ENCODE data around the gene WDR5B. TPM values are rescaled to one million over a fixed set of nuclear protein-coding genes. Genes with fewer than 3 reads are reported as not detected.

WDR5B gene
- total RNA-seq, 1 experiment from 2014 or later = 7.1 TPM

DNA sequence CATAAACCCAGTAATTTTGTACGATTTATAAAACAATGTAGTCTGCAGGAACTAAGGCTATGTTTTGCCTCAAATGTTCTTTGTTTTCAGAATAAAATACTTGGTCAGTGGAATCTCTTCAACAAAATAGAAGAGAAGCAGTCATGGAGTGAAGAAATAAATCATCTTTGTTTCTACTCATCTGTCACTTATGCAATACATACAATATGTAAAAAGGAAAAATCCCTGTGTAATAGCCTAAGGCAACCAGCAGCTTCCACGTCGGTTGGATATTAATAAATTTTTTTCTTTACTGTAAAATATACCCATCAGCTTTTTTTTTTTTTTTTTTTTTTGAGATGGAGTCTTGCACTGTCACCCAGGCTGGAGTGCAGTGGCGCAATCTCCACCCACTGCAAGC, 5.2 kb upstream of the WDR5B start:
- Histone ChIP-seq H3K79me2 (ENCODE audit: low read length) (peaks cover 47% of the 10 kb centered on the region), H3K36me3 (ENCODE audit: insufficient read depth, low read length) (peaks cover 39% of the 10 kb centered on the region), H3K4me1 (ENCODE audit: low read length) (peaks cover 15% of the 10 kb centered on the region), H4K20me1 (ENCODE audit: insufficient read depth, low read depth, low read length) (no peaks in the 10 kb centered on the region), H3K9me2 (replicated peaks; ENCODE audit: insufficient read depth, low read length) (no peaks in the 10 kb centered on the region), H3K4me3 (ENCODE audit: low read length) (no peak overlapping the region), H3K27me3 (ENCODE audit: low read length) (no peaks in the 10 kb centered on the region), H2AFZ (ENCODE audit: low read length) (no peak overlapping the region), H3K27ac (ENCODE audit: low read length) (no peak overlapping the region), H3K9me3 (ENCODE audit: low read length) (no peaks in the 10 kb centered on the region), H3K9ac (ENCODE audit: low read length) (no peak overlapping the region), H3K4me2 (ENCODE audit: low read depth, low read length, poor library complexity, severe bottlenecking) (no peak overlapping the region)
- no peak for DNase-seq

- no peaks in the 10 kb centered on the region for H4K20me1 ChIP-seq (ENCODE audit: insufficient read depth, low read depth, low read length)
- no peaks in the 10 kb centered on the region for H3K9me3 ChIP-seq (ENCODE audit: low read length)
- H3K4me1 ChIP-seq (ENCODE audit: low read length) = peaks cover 34% of the 10 kb centered on the region
- no peak overlapping the region for H2AFZ ChIP-seq (ENCODE audit: low read length)
- peak overlapping the region; percentile 85 for H3K4me3 ChIP-seq (ENCODE audit: low read length)
- H3K9me2 ChIP-seq (replicated peaks; ENCODE audit: insufficient read depth, low read length) = no peaks in the 10 kb centered on the region
- H3K9ac ChIP-seq (ENCODE audit: low read length) = peak overlapping the region; percentile 77
- H3K36me3 ChIP-seq (ENCODE audit: insufficient read depth, low read length) = peaks cover 15% of the 10 kb centered on the region; the same call in 1 of the 2 replicates
- H3K27ac ChIP-seq (ENCODE audit: low read length) = peak overlapping the region; percentile 81
- peaks cover 39% of the 10 kb centered on the region for H3K79me2 ChIP-seq (ENCODE audit: low read length)
- no peak for DNase-seq
- peak overlapping the region; percentile 90 for H3K4me2 ChIP-seq (ENCODE audit: low read depth, low read length, poor library complexity, severe bottlenecking)
- H3K27me3 ChIP-seq (ENCODE audit: low read length) = no peaks in the 10 kb centered on the region
Observed at GRCh38 chr3:122416966-122417365, 1.1 kb upstream of the WDR5B start.

DNA sequence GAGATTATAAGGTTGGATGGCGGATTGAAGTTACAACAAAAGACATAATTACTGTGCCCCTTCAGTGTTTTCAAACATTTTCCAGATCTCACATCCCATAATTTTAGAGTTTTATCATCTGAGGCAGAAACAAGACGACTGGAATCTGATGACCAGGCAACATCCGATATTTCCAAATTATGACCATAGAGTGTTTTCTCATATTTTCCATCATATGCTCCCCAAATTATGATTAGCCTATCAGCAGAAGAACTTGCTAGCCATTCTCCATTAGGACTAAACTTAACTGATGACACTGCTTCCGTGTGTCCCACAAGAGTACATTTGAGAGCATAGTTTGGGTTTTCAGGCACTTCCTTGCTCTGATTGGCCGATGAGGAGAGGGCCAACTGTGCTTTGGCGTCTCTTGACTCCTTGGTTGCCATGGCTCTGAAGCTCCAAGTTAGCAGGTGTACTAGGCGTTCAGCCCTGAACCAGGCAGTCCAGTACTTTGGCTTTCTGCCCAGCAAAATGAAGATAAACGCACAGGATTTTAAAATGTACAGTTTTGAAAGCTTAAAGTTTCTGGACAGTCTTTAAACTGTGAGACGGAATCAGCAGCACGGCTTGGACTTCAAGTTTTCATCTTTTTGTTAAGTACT, 638 bp downstream of the WDR5B start:
- peak overlapping the region; percentile 33; the same call in 1 of the 2 replicates for H2AFZ ChIP-seq (ENCODE audit: low read length)
- peak overlapping the region; percentile 85 for H3K4me3 ChIP-seq (ENCODE audit: low read length)
- peak; percentile 91 for DNase-seq
- no peaks in the 10 kb centered on the region for H3K27me3 ChIP-seq (ENCODE audit: low read length)
- no peaks in the 10 kb centered on the region for H4K20me1 ChIP-seq (ENCODE audit: insufficient read depth, low read depth, low read length)
- H3K9me3 ChIP-seq (ENCODE audit: low read length) = no peaks in the 10 kb centered on the region
- peak overlapping the region; percentile 90 for H3K4me2 ChIP-seq (ENCODE audit: low read depth, low read length, poor library complexity, severe bottlenecking)
- peaks cover 22% of the 10 kb centered on the region; the same call in 1 of the 2 replicates for H3K36me3 ChIP-seq (ENCODE audit: insufficient read depth, low read length)
- peaks cover 34% of the 10 kb centered on the region for H3K4me1 ChIP-seq (ENCODE audit: low read length)
- H3K27ac ChIP-seq (ENCODE audit: low read length) = peak overlapping the region; percentile 81
- H3K79me2 ChIP-seq (ENCODE audit: low read length) = peaks cover 46% of the 10 kb centered on the region
- no peaks in the 10 kb centered on the region for H3K9me2 ChIP-seq (replicated peaks; ENCODE audit: insufficient read depth, low read length)
- H3K9ac ChIP-seq (ENCODE audit: low read length) = peak overlapping the region; percentile 77

DNA sequence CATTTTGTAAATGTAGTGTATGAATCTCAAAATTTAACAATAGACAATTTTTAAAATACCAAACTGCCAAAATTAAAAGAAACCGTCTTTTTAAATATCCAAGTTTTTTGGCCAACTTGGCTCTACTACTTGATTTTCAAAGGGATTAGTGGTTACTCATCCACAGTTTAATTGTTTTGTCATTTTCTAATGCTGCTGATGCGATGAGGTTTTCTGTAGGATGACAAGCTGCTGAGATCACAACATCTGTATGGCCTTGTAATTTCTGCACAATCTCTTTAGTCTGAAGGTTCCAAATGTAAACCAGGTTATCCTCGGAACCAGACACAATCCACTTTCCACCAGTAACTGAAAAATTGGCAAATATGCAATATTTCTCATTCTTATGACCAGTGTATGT, 1.5 kb downstream of the WDR5B start:
- Histone ChIP-seq H4K20me1 (ENCODE audit: insufficient read depth, low read depth, low read length) (no peaks in the 10 kb centered on the region), H2AFZ (ENCODE audit: low read length) (no peak overlapping the region), H3K4me3 (ENCODE audit: low read length) (peak overlapping the region; percentile 85), H3K9me2 (replicated peaks; ENCODE audit: insufficient read depth, low read length) (no peaks in the 10 kb centered on the region), H3K27me3 (ENCODE audit: low read length) (no peaks in the 10 kb centered on the region), H3K9ac (ENCODE audit: low read length) (peak overlapping the region; percentile 77), H3K79me2 (ENCODE audit: low read length) (peaks cover 48% of the 10 kb centered on the region), H3K4me1 (ENCODE audit: low read length) (peaks cover 34% of the 10 kb centered on the region), H3K9me3 (ENCODE audit: low read length) (no peaks in the 10 kb centered on the region), H3K36me3 (ENCODE audit: insufficient read depth, low read length) (peaks cover 29% of the 10 kb centered on the region; the same call in 1 of the 2 replicates), H3K4me2 (ENCODE audit: low read depth, low read length, poor library complexity, severe bottlenecking) (peak overlapping the region; percentile 90), H3K27ac (ENCODE audit: low read length) (0 out of 2 replicates have a peak overlapping the region, but pooled peaks have one; percentile 25)
- no peak for DNase-seq

GRCh38 chr3:122410639-122411038, 5.2 kb downstream of the WDR5B start:
- Histone ChIP-seq H3K9ac (ENCODE audit: low read length) (no peak overlapping the region), H3K9me3 (ENCODE audit: low read length) (no peaks in the 10 kb centered on the region), H3K36me3 (ENCODE audit: insufficient read depth, low read length) (peaks cover 63% of the 10 kb centered on the region), H3K27ac (ENCODE audit: low read length) (no peak overlapping the region), H3K9me2 (replicated peaks; ENCODE audit: insufficient read depth, low read length) (no peaks in the 10 kb centered on the region), H2AFZ (ENCODE audit: low read length) (no peak overlapping the region), H3K27me3 (ENCODE audit: low read length) (no peaks in the 10 kb centered on the region), H3K79me2 (ENCODE audit: low read length) (peaks cover 40% of the 10 kb centered on the region), H3K4me1 (ENCODE audit: low read length) (peaks cover 53% of the 10 kb centered on the region), H3K4me2 (ENCODE audit: low read depth, low read length, poor library complexity, severe bottlenecking) (no peak overlapping the region), H3K4me3 (ENCODE audit: low read length) (no peak overlapping the region), H4K20me1 (ENCODE audit: insufficient read depth, low read depth, low read length) (no peaks in the 10 kb centered on the region)
- no peak for DNase-seq

- Histone ChIP-seq H3K4me3 (ENCODE audit: low read length) (no peak overlapping the region), H3K79me2 (ENCODE audit: low read length) (peaks cover 46% of the 10 kb centered on the region), H3K9ac (ENCODE audit: low read length) (no peak overlapping the region), H3K27ac (ENCODE audit: low read length) (no peak overlapping the region), H4K20me1 (ENCODE audit: insufficient read depth, low read depth, low read length) (no peaks in the 10 kb centered on the region), H3K9me3 (ENCODE audit: low read length) (no peaks in the 10 kb centered on the region), H3K4me2 (ENCODE audit: low read depth, low read length, poor library complexity, severe bottlenecking) (no peak overlapping the region), H3K4me1 (ENCODE audit: low read length) (peaks cover 57% of the 10 kb centered on the region), H3K27me3 (ENCODE audit: low read length) (no peaks in the 10 kb centered on the region), H3K36me3 (ENCODE audit: insufficient read depth, low read length) (peaks cover 68% of the 10 kb centered on the region), H3K9me2 (replicated peaks; ENCODE audit: insufficient read depth, low read length) (no peaks in the 10 kb centered on the region), H2AFZ (ENCODE audit: low read length) (no peak overlapping the region)
- DNase-seq = no peak
Observed at GRCh38 chr3:122410111-122410510, 5.8 kb downstream of the WDR5B start.

GRCh38 chr3:122409446-122409845, 6.4 kb downstream of the WDR5B start:
- no peak overlapping the region for H3K4me2 ChIP-seq (ENCODE audit: low read depth, low read length, poor library complexity, severe bottlenecking)
- H3K9me2 ChIP-seq (replicated peaks; ENCODE audit: insufficient read depth, low read length) = no peaks in the 10 kb centered on the region
- peaks cover 50% of the 10 kb centered on the region for H3K79me2 ChIP-seq (ENCODE audit: low read length)
- no peak overlapping the region for H3K27ac ChIP-seq (ENCODE audit: low read length)
- no peak overlapping the region for H2AFZ ChIP-seq (ENCODE audit: low read length)
- DNase-seq = no peak
- H3K9ac ChIP-seq (ENCODE audit: low read length) = no peak overlapping the region
- H3K36me3 ChIP-seq (ENCODE audit: insufficient read depth, low read length) = peaks cover 75% of the 10 kb centered on the region
- no peaks in the 10 kb centered on the region for H3K9me3 ChIP-seq (ENCODE audit: low read length)
- no peaks in the 10 kb centered on the region for H4K20me1 ChIP-seq (ENCODE audit: insufficient read depth, low read depth, low read length)
- H3K27me3 ChIP-seq (ENCODE audit: low read length) = no peaks in the 10 kb centered on the region
- H3K4me1 ChIP-seq (ENCODE audit: low read length) = peaks cover 53% of the 10 kb centered on the region
- no peak overlapping the region for H3K4me3 ChIP-seq (ENCODE audit: low read length)

DNA sequence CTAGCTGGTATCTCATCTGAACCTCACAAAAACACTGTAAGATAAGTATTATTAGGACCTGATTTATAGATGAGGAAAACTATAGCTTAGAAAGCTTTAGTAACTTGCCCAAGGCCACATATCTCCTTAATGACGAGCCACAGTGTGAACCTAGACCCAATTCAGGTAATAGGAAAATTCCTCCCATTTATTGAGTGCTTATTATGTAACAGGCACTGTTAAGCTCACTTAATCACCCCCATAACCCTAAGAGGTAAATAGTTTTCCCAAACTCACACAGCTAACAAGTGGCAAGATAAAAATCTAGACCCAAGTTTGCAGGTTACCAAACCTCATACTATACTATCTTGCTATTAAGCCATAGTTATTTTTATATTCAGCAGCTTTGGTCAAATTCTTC, 7.9 kb downstream of the WDR5B start:
- Histone ChIP-seq H3K4me2 (ENCODE audit: low read depth, low read length, poor library complexity, severe bottlenecking) (no peak overlapping the region), H3K27ac (ENCODE audit: low read length) (no peak overlapping the region), H3K4me1 (ENCODE audit: low read length) (peaks cover 46% of the 10 kb centered on the region), H3K9ac (ENCODE audit: low read length) (no peak overlapping the region), H2AFZ (ENCODE audit: low read length) (no peak overlapping the region), H3K9me3 (ENCODE audit: low read length) (no peaks in the 10 kb centered on the region), H3K79me2 (ENCODE audit: low read length) (peaks cover 53% of the 10 kb centered on the region), H3K36me3 (ENCODE audit: insufficient read depth, low read length) (peaks cover 89% of the 10 kb centered on the region), H4K20me1 (ENCODE audit: insufficient read depth, low read depth, low read length) (no peaks in the 10 kb centered on the region), H3K4me3 (ENCODE audit: low read length) (no peak overlapping the region), H3K9me2 (replicated peaks; ENCODE audit: insufficient read depth, low read length) (no peaks in the 10 kb centered on the region), H3K27me3 (ENCODE audit: low read length) (no peaks in the 10 kb centered on the region)
- no peak for DNase-seq
